GM12878 (cell line): ENCODE measurements around the gene KCNK13.

ENCODE experiments used
- CBFB ChIP-seq: IDR thresholded peaks from 2 replicates; pipeline ENCODE4 v1.6.1; 2016; ENCODE audit warnings: antibody characterized with exemption, low read depth
- CTCF ChIP-seq, 3 experiments: IDR thresholded peaks in 2 of 3; conservative IDR thresholded peaks in 1 of 3; 2 replicates each; pipeline ENCODE4 v1.5.1; 2011; ENCODE audit warnings: low read depth in 3 of 3, low read length in 3 of 3, mild to moderate bottlenecking in 3 of 3, control low read depth in 2 of 3, moderate library complexity in 2 of 3, inconsistent platforms in 1 of 3, mixed read lengths in 1 of 3; ENCODE audit not compliant: control insufficient read depth in 2 of 3, insufficient read depth in 1 of 3; ENCODE audit errors: extremely low read depth in 1 of 3
- EED ChIP-seq: sonication (generic); IDR thresholded peaks from 2 replicates; pipeline ENCODE4 v1.6.1; 2016; ENCODE audit warnings: antibody characterized with exemption, low read depth
- EZH2 ChIP-seq: IDR thresholded peaks from 2 replicates; pipeline ENCODE4 v1.6.1; 2012; ENCODE audit warnings: low read depth, mild to moderate bottlenecking, control low read depth, inconsistent platforms, low read length, borderline replicate concordance; ENCODE audit not compliant: control insufficient read depth
- POLR2A ChIP-seq: IDR thresholded peaks from 2 replicates; pipeline ENCODE4 v1.6.1; 2011; ENCODE audit warnings: low read depth, mild to moderate bottlenecking, low read length
- ZNF622 ChIP-seq: fragments of 450-650 bp; IDR thresholded peaks from 2 replicates; pipeline ENCODE4 v1.6.1; 2017; ENCODE audit warnings: mild to moderate bottlenecking, inconsistent platforms
- TF ChIP-seq, protein P1 (sequence below): fragments of 450-650 bp; IDR thresholded peaks from 2 replicates; pipeline ENCODE4 v1.6.1; 2017; ENCODE audit warnings: mild to moderate bottlenecking, moderate library complexity

GRCh38 chr14:90050271-90050670 lies 11.5 kb upstream of the KCNK13 start:
- TF ChIP-seq EZH2: no peak
- TF ChIP-seq POLR2A: no peak
- TF ChIP-seq EED: no peak
- TF ChIP-seq ZNF622: no peak
- no peak for TF ChIP-seq CBFB
- TF ChIP-seq, protein P1, sequence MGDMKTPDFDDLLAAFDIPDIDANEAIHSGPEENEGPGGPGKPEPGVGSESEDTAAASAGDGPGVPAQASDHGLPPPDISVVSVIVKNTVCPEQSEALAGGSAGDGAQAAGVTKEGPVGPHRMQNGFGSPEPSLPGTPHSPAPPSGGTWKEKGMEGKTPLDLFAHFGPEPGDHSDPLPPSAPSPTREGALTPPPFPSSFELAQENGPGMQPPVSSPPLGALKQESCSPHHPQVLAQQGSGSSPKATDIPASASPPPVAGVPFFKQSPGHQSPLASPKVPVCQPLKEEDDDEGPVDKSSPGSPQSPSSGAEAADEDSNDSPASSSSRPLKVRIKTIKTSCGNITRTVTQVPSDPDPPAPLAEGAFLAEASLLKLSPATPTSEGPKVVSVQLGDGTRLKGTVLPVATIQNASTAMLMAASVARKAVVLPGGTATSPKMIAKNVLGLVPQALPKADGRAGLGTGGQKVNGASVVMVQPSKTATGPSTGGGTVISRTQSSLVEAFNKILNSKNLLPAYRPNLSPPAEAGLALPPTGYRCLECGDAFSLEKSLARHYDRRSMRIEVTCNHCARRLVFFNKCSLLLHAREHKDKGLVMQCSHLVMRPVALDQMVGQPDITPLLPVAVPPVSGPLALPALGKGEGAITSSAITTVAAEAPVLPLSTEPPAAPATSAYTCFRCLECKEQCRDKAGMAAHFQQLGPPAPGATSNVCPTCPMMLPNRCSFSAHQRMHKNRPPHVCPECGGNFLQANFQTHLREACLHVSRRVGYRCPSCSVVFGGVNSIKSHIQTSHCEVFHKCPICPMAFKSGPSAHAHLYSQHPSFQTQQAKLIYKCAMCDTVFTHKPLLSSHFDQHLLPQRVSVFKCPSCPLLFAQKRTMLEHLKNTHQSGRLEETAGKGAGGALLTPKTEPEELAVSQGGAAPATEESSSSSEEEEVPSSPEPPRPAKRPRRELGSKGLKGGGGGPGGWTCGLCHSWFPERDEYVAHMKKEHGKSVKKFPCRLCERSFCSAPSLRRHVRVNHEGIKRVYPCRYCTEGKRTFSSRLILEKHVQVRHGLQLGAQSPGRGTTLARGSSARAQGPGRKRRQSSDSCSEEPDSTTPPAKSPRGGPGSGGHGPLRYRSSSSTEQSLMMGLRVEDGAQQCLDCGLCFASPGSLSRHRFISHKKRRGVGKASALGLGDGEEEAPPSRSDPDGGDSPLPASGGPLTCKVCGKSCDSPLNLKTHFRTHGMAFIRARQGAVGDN: no peak
- TF ChIP-seq CTCF (IDR thresholded peaks at IDR 0.05 in 2 of 3, conservative IDR thresholded peaks at IDR 0.05 in 1 of 3; ENCODE audit: control insufficient read depth in 2 of 3, extremely low read depth in 1 of 3, insufficient read depth in 1 of 3, low read depth in 3 of 3, low read length in 3 of 3): no peak
